H9 (cell line): Measurements from ENCODE around the gene PKP1. TPM values are rescaled to one million over a fixed set of nuclear protein-coding genes. Genes with fewer than 3 reads are reported as not detected.

Experiments
- DNase-seq: peaks from one replicate; pipeline ENCODE4 v3.0.0-alpha.2; 2017
- H2AFZ ChIP-seq: one replicate; pipeline ENCODE4 v1.6.1; 2013; ENCODE audit warnings: mild to moderate bottlenecking, low read length, control low read depth, moderate library complexity
- H2AK5ac ChIP-seq: 2 replicates; pipeline ENCODE4 v1.6.1; 2013; ENCODE audit warnings: low read length, control low read depth, mixed read lengths; ENCODE audit not compliant: insufficient read length
- H2BK120ac ChIP-seq: one replicate; pipeline ENCODE4 v1.6.1; 2013; ENCODE audit warnings: low read depth, mild to moderate bottlenecking, low read length, control low read depth, inconsistent platforms; ENCODE audit not compliant: poor library complexity, severe bottlenecking
- H2BK12ac ChIP-seq: 2 replicates; pipeline ENCODE4 v1.6.1; 2013; ENCODE audit warnings: low read length, control low read depth, mixed read lengths, low read depth; ENCODE audit not compliant: insufficient read length
- H2BK15ac ChIP-seq: 2 replicates; pipeline ENCODE4 v1.6.1; 2013; ENCODE audit warnings: low read depth, low read length, control low read depth
- H2BK20ac ChIP-seq: one replicate; pipeline ENCODE4 v1.6.1; 2013; ENCODE audit warnings: low read depth, mild to moderate bottlenecking, low read length, control low read depth, inconsistent platforms; ENCODE audit not compliant: poor library complexity, severe bottlenecking
- H2BK5ac ChIP-seq: 2 replicates; pipeline ENCODE4 v1.6.1; 2013; ENCODE audit warnings: low read length, control low read depth, mixed read lengths; ENCODE audit not compliant: insufficient read length
- H3K14ac ChIP-seq: 2 replicates; pipeline ENCODE4 v1.6.1; 2013; ENCODE audit warnings: low read length, control low read depth; ENCODE audit not compliant: insufficient read depth
- H3K18ac ChIP-seq: 2 replicates; pipeline ENCODE4 v1.6.1; 2013; ENCODE audit warnings: low read depth, mild to moderate bottlenecking, mixed read lengths, low read length, control low read depth; ENCODE audit not compliant: insufficient read length
- H3K23ac ChIP-seq: 2 replicates; pipeline ENCODE4 v1.6.1; 2013; ENCODE audit warnings: low read length, control low read depth, mixed read lengths, low read depth; ENCODE audit not compliant: insufficient read length
- H3K23me2 ChIP-seq: 2 replicates; pipeline ENCODE4 v1.6.1; 2013; ENCODE audit warnings: low read depth, mild to moderate bottlenecking, mixed read lengths, low read length, control low read depth; ENCODE audit not compliant: insufficient read length, poor library complexity, severe bottlenecking
- H3K27ac ChIP-seq: 2 replicates; pipeline ENCODE4 v1.5.1; 2013; ENCODE audit warnings: low read length, control low read depth, mixed read lengths, low read depth; ENCODE audit not compliant: insufficient read length
- H3K27me3 ChIP-seq: 2 replicates; pipeline ENCODE4 v1.6.1; 2013; ENCODE audit warnings: low read length, control low read depth, inconsistent platforms; ENCODE audit not compliant: insufficient read depth
- H3K4ac ChIP-seq: 2 replicates; pipeline ENCODE4 v1.6.1; 2013; ENCODE audit warnings: low read depth, mild to moderate bottlenecking, control low read depth, inconsistent platforms, low read length, moderate library complexity
- H3K4me1 ChIP-seq: 2 replicates; pipeline ENCODE4 v1.6.1; 2013; ENCODE audit warnings: low read length, control low read depth, inconsistent platforms; ENCODE audit not compliant: insufficient read depth
- H3K4me2 ChIP-seq: 2 replicates; pipeline ENCODE4 v1.6.1; 2013; ENCODE audit warnings: low read length, control low read depth, mixed read lengths; ENCODE audit not compliant: insufficient read length, insufficient read depth
- H3K56ac ChIP-seq: 2 replicates; pipeline ENCODE4 v1.6.1; 2013; ENCODE audit warnings: low read depth, mild to moderate bottlenecking, mixed read lengths, low read length, control low read depth; ENCODE audit not compliant: insufficient read length
- H3K79me1 ChIP-seq: 2 replicates; pipeline ENCODE4 v1.6.1; 2013; ENCODE audit warnings: low read depth, mild to moderate bottlenecking, moderate library complexity, low read length, control low read depth, inconsistent platforms; ENCODE audit not compliant: insufficient read depth, poor library complexity, severe bottlenecking
- H3K79me2 ChIP-seq: 2 replicates; pipeline ENCODE4 v1.6.1; 2013; ENCODE audit warnings: low read length, control low read depth, inconsistent platforms; ENCODE audit not compliant: insufficient read depth
- H3K9ac ChIP-seq: 2 replicates; pipeline ENCODE4 v1.6.1; 2013; ENCODE audit warnings: low read length, control low read depth, mixed read lengths; ENCODE audit not compliant: insufficient read length; ENCODE audit errors: extremely low read depth
- H3K9me3 ChIP-seq: one replicate; pipeline ENCODE4 v1.6.1; 2013; ENCODE audit warnings: low read depth, low read length, inconsistent platforms; ENCODE audit not compliant: control insufficient read depth
- H3T11ph ChIP-seq: one replicate; pipeline ENCODE4 v1.6.1; 2013; ENCODE audit warnings: mild to moderate bottlenecking, low read length, control low read depth, inconsistent platforms
- H4K20me1 ChIP-seq: one replicate; pipeline ENCODE4 v1.6.1; 2013; ENCODE audit not compliant: control insufficient read depth, insufficient read length, insufficient read depth
- H4K5ac ChIP-seq: 2 replicates; pipeline ENCODE4 v1.6.1; 2013; ENCODE audit warnings: low read depth, mild to moderate bottlenecking, mixed read lengths, low read length, control low read depth; ENCODE audit not compliant: insufficient read length
- H4K8ac ChIP-seq: replicated peaks from 2 replicates; pipeline ENCODE4 v1.6.1; 2013; ENCODE audit warnings: low read length, control low read depth, mixed read lengths, low read depth; ENCODE audit not compliant: insufficient read length
- H4K91ac ChIP-seq: 2 replicates; pipeline ENCODE4 v1.6.1; 2013; ENCODE audit warnings: low read depth, mild to moderate bottlenecking, moderate library complexity, mixed read lengths, low read length, control low read depth; ENCODE audit not compliant: insufficient read length
- H3K27ac Mint-ChIP-seq, 3 experiments: 2 replicates in 2 of 3; 3 replicates in 1 of 3; pipeline ENCODE4 v1.8.0; 2020 to 2021; ENCODE audit warnings: mixed read lengths in 3 of 3, mild to moderate bottlenecking in 1 of 3, moderate library complexity in 1 of 3
- H3K27me3 Mint-ChIP-seq: 2 replicates; pipeline ENCODE4 v1.8.0; 2021; ENCODE audit warnings: low read depth, mild to moderate bottlenecking, moderate library complexity, mixed read lengths
- H3K36me3 Mint-ChIP-seq, 3 experiments: 2 replicates in 2 of 3; 3 replicates in 1 of 3; pipeline ENCODE4 v1.8.0; 2020 to 2021; ENCODE audit warnings: low read depth in 3 of 3, mixed read lengths in 3 of 3; ENCODE audit not compliant: insufficient read depth in 1 of 3
- H3K4me1 Mint-ChIP-seq, 2 experiments: 2 replicates each; pipeline ENCODE4 v1.8.0; 2020; ENCODE audit warnings: mixed read lengths in 2 of 2
- H3K4me3 Mint-ChIP-seq, 2 experiments: 2 replicates in 1 of 2; 3 replicates in 1 of 2; pipeline ENCODE4 v1.8.0; 2020 to 2021; ENCODE audit warnings: mild to moderate bottlenecking in 2 of 2, mixed read lengths in 2 of 2, moderate library complexity in 1 of 2
- H3K9me3 Mint-ChIP-seq, 2 experiments: 2 replicates in 1 of 2; 3 replicates in 1 of 2; pipeline ENCODE4 v1.8.0; 2020; ENCODE audit warnings: mild to moderate bottlenecking in 2 of 2, mixed read lengths in 2 of 2, moderate library complexity in 1 of 2
- CTCF ChIP-seq: fragments of 200-600 bp; sonication (generic); conservative IDR thresholded peaks from 3 replicates; pipeline ENCODE4 v1.8.0; 2021; ENCODE audit warnings: antibody characterized with exemption, mild to moderate bottlenecking
- WGBS: extraction: QIAGEN DNeasy Blood & Tissue Kit; methylation state at CpG from one replicate; pipeline ENCODE4 v1.1.7; 2013; ENCODE audit warnings: missing lambda C conversion rate, low lambda C conversion rate, mixed read lengths; ENCODE audit not compliant: insufficient read length; ENCODE audit errors: extremely low coverage; 5-methylcytosine and 5-hydroxymethylcytosine counted together
- total RNA-seq: library from RNA; stranded (reverse); gene quantifications from 2 replicates; pipeline ENCODE4 v1.2.1, GENCODE V29; 2021

PKP1 gene
- total RNA-seq, 1 experiment from 2014 or later: 0.09 TPM

GRCh38 chr1:201259476-201260235 is 23.6 kb upstream of the PKP1 start:
- Histone ChIP-seq H3K14ac (no peak overlapping the region), H3K9ac (no peak overlapping the region), H4K20me1 (no peaks in the 10 kb centered on the region), H3K27ac (no peak overlapping the region), H3K23me2 (peaks cover 6% of the 10 kb centered on the region), H3K18ac (no peak overlapping the region), H3T11ph (no peak overlapping the region), H4K8ac (no peak overlapping the region), H4K91ac (no peak overlapping the region), H2AFZ (no peak overlapping the region), H4K5ac (no peak overlapping the region), H3K56ac (no peak overlapping the region), H3K9me3 (no peaks in the 10 kb centered on the region), H2BK5ac (no peak overlapping the region), H2BK120ac (no peak overlapping the region), H2BK20ac (no peak overlapping the region), H3K4ac (no peak overlapping the region), H2AK5ac (no peak overlapping the region), H3K79me1 (no peaks in the 10 kb centered on the region), H3K4me1 (no peaks in the 10 kb centered on the region), H2BK15ac (no peak overlapping the region), H3K27me3 (no peaks in the 10 kb centered on the region), H3K23ac (no peak overlapping the region), H3K79me2 (no peaks in the 10 kb centered on the region), H2BK12ac (no peak overlapping the region), H3K4me2 (peak overlapping the region; percentile 26)
- no peaks in the 10 kb centered on the region for H3K36me3 Mint-ChIP-seq
- DNase-seq: peak; percentile 89
- TF ChIP-seq CTCF: peak; percentile 34; the same call in 2 of the 3 replicates
- H3K4me1 Mint-ChIP-seq: peaks cover 3 to 7% of the 10 kb centered on the region in 2 experiments; a peak in 3 of 4 replicates
- H3K27me3 Mint-ChIP-seq: peaks cover 28% of the 10 kb centered on the region
- no CpG with 5 or more reads among the region's 28 CpGs for WGBS
- H3K9me3 Mint-ChIP-seq: no peaks in the 10 kb centered on the region; a peak in 1 of 5 replicates
- H3K27ac Mint-ChIP-seq: no peak overlapping the region
- peak overlapping the region; percentile 17 to 65; a peak in 4 of 5 replicates for H3K4me3 Mint-ChIP-seq
